ENCODE measurements around the gene HNRNPA1.
A peak's percentile ranks its signal among the peaks of the same experiment; 100 is the strongest.
"Not testable (repeated sequence)": the region's sequence is repeated elsewhere in the genome, so short reads cannot be mapped to it uniquely, and the experiment has no call there.

HNRNPA1 gene

GRCh38 chr12:54277823-54278276 is 2.7 kb upstream of the HNRNPA1 start:
- DNase-seq = no peak

DNA sequence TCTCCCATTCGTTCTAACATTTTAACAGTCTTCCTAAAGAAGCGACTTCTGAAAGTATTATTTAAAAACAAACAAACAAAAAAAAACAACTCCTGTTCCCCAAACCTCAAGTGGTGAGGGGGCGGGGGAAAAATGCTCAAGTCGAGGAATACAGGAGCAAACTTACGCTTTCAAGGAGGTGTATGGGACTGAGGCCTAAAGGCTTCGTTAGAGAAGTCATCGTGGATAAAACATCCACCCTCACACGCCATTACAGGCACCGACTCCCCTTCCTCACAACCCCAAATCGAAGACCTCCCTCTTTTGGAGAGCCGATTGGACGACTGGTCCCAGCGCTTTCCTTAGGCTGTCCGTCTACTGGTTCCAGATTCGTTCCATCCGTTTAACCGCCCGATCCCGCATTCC is 1.3 kb upstream of the HNRNPA1 start:
- no peak for DNase-seq

DNA sequence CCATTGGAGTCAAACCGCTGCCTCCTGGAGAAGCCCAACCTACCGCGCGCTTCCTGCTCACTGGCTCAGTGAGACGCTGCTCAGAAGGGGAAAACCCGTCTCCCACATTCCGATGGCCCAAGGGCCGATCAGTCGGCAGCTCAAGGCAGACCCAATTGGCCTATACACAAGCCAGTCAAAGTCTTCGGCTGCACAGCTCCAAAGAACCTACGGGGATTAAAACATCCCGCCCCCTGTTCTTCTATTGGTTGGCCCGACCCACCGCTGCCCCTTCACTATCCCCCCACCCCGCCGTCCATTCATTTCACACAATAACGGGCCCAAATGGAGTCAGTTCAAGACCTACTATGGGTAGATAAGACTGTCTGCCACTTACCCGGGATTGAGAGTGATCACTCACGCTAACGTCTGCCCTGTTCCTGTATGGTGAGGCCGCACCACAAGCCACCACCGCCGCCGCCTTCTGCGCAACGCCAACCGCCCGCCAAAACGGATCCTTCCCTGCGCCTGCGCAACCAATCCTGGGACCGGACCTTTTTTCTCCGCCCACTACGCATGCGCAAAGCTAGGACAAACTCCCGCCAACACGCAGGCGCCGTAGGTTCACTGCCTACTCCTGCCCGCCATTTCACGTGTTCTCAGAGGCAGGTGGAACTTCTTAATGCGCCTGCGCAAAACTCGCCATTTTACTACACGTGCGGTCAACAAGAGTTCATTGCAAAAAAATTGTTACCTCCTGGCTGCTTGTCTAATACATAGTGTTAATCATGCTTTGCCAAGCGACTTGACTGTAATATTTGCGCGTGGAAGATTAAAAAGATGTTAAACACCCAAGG is 676 bp upstream of the HNRNPA1 start, which contains the start of gene CBX5:
Gene CBX5, minus strand, starts transcription at position 491 of the 836 bp plus-strand sequence. CDS start 22,472 bp downstream, outside the sequence.
- DNase-seq = peak; percentile 100

DNA sequence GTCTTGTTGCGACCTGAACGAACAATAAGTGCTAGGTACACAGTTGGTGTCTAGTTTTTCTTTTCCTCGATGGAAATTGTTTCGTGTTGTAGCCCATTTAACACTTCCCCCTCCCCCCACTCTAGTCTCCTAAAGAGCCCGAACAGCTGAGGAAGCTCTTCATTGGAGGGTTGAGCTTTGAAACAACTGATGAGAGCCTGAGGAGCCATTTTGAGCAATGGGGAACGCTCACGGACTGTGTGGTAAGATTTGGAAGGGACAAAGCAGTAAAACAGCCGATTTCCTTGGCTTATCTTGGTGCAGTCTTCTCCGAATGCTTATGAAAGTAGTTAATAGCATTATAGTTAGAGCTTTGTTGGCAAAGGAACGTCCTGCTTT is 724 bp downstream of the HNRNPA1 start:
- not testable (repeated sequence) for DNase-seq

- DNase-seq = not testable (repeated sequence)
Observed at GRCh38 chr12:54281694-54282093, 1.2 kb downstream of the HNRNPA1 start.

GRCh38 chr12:54282949-54283593 is 2.5 kb downstream of the HNRNPA1 start:
- DNase-seq = no peak

- not testable (repeated sequence) for DNase-seq
Observed at GRCh38 chr12:54284070-54284780, 3.7 kb downstream of the HNRNPA1 start.

DNA sequence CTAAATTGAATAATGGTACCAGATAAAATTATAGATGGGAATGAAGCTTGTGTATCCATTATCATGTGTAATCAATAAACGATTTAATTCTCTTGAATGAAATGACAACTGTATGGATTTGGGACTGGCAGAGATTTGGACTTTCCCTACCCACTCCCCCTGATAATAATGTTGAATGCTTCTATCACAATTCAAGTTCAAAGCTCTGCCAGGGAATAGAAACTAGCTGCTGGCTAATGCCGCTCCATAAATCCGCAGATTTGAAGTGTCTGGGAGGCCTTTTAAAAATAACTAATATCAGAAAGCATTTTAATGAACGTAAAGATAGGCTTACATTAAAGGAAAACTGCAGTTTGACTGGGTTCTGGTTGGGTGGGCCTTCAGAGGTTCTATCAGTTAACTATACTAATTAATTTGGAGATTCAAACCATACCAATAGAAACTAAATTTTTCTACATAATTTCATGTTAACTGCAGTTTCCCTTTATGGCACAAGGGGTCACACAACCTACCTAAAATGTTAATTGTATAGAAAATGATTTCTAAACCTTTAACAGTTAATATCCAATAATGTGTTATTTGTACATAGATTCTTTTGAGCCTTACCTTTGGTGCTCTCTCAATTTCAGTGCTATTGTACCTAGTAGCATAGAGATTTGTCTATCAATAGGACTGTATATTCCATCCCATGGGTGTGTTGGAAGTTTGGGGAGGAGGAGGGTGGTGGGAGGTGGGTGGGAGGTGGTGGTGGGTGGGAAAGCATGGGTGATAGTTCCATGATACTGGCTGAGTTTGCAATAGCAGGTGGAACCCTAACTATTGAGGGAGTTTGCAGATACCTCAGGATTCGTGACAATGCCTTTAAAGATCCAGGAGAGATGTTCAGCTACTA is 4.9 kb downstream of the HNRNPA1 start:
- no peak for DNase-seq

DNA sequence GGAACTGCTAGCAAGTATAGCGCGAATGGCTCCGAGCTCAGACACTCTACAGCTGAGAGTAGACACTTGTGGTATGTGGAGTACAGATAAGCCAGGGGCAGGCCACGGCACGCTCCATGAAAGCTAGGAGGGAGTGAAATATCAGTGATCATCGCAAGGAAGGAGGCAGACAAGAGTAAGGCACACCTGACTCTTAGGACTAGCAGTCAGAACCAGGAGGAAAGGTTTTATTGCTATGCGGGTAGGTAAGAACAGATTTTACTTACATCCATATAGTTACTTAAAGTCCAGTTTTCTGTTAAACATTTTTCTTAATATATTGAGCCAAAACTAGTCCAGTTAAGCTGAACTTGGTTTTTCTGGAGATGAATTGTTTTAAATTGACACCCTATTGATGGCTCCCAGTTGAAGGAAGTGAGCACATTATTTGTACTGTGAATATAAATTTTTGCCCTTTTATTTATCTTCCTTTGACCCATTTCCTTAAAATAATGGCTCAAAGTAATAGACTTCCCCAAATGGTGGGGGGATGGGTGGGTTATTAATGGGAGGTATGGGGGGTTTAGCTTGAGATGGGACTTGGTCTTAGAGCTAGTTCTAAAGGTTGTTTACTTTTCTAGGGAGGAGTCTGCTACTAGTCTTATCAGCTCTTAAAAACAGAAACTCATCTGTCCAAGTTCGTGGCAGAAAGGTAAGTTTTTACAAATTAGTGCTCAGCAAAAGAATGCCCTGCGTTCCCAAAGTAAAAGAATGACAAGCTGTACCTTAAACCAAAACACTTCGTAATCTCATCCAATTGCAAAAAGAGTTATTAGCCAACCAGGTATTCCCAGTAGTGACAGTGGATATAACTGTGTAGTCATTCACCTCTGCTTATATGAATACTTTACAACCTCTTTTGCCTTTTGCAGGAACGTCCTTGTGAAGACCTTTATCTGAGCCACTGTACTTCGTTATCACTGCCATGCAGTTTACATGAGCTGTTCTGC is 5.8 kb downstream of the HNRNPA1 start:
- DNase-seq = no peak

DNA sequence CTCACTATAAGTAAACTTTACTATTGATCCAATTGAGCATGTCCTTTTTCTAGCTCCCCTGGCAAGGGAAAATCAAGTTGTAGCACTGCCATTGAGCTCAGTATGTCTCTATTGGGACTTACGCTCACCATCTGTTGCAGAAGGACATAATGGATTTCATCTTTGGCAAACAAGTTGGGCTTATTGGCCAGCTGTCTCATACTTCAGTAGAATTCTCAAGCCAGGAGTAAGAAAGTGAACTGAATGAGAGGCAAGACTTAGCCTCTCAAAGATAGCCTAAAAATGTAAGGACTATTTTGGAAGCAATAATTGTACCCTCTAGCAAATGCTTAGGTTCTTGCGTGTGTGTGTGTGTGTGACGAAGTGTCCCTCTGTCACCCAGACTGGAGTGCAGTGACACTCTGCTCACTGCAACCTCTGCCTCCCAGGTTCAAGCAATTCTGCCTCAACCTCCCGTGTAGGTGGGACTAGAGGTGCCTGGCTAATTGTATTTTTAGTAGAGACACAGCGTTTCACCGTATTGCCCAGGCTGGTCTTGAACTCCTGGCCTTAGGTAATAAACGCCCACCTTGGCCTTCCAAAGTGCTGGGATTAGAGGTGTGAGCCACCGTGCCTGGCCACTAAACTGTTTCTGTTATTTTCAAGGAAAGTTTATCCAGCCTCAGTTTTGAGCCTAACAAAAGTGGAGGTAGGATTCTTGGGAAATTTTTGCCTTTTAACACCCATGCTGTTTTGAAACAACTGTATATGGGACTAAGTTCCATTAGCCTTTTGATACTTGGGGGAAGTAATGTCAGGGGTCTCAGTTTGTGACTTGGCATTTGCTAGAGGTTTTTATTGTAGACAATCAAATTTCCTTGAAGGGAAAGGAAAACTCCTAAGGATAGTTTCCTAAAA is 7.0 kb downstream of the HNRNPA1 start:
- DNase-seq = no peak

DNA sequence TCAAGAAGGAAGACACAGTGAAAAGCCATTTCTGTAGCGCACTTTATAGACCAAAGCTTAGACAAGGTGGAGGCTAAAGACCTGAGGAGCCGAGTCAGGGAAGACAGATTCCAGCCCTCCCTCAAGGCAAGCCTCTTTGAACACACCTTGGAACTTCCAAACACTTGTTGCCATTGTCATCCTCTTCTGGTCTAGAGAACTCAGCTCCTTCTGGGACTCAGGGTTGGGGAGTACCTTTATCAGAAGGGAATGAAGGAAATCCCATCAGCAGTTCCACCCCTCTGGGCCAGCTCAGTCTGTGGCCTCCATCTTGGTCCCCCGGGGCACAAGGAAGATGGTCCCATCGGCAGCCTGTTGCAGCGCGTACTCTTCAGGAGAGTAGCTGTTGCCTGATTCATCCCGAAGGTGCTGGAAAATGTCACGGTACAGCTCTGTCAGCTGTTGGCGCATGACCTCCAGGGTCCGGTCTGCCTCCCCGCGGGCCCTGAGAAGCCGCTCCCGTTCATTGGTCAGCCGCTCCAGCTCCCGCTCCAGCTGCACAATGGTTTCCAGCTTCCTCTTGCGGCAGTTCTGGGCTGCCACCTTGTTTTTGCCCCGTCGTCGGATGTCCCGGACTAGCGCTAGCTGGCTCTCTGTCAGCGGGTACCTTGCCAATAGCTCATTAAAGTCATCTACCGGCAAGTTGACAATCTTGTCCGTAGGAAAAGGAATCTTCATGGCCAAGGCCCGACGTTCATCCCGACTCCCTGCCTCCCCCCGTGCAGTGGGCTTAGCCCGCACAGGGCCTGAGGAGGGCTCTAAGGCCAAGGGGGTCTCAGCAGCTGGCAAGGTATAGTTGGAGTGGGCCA is 11.8 kb downstream of the HNRNPA1 start:
- DNase-seq = no peak

DNA sequence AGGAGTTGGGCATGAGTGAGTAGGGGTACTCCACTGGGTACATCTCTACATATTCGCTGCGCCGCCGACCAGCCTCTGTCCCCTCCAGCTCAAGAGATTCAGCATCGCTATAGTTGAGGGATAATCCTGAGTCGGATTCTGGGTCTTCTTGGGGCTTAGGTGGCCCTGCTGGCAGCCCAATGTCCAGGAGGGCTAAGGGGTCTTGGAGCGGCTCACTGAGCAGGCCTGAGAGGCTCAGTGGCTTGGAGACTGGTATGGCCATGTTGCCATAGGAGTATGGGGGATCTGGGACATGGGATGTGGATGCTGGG is 12.4 kb downstream of the HNRNPA1 start:
- DNase-seq = no peak

- DNase-seq = peak; percentile 61
Observed at GRCh38 chr12:54294152-54294952, 13.8 kb downstream of the HNRNPA1 start.

DNA sequence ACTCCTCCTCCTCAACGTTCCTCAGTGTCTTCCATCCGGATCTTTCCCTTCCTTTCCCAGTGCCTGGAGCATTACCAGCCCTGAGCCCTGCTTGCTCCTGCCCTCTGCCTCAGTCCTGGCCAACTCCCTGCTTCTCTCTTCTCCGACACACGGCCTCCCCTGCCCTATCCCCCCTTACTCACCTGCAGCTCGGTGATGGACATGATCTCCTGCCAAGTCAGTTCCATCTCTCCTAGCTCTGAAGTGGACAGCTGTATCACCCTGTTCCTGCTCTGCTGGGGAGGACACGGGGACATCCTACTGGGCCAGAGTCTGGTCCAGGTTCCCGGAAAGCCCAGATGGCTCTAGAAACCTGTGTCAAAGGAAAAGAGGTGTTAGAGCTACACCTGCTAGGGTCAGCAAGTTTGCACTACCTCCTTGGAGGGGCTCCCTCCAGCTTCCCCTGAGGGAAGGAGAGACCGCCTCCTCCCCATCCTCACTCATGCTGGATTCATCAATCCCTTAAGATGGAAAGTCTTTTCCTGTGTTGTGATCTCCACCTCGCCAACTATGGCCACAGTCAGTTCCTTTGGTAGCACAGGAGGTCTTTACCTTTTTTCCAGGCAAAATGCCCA is 14.5 kb downstream of the HNRNPA1 start:
- no peak for DNase-seq

- DNase-seq = no peak
Observed at GRCh38 chr12:54296393-54297099, 16.0 kb downstream of the HNRNPA1 start.

DNA sequence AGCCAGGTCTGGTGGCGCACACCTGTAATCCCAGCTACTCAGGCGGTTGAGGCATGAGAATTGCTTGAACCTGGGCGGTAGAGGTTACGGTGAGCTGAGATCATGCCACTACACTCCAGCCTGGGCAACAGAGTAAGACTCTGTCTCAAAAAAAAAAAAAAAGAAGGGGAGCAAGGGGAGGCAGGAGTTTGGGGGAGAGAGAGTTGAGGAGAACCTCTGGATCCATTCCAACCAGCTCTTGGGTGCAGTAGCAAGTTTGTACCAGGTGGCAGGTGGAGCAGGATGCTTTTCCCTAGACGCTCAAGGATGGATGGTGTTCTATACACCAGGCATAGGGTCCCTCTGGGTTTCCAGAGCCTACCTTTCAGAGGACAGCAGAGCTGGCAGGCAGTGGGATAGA is 18.4 kb downstream of the HNRNPA1 start:
- no peak for DNase-seq

GRCh38 chr12:54299515-54300224 is 19.1 kb downstream of the HNRNPA1 start:
- no peak for DNase-seq
